PC-3 (cell line): ENCODE measurements around the gene IL6ST. TPM values are rescaled to one million over a fixed set of nuclear protein-coding genes. Genes with fewer than 3 reads are reported as not detected.

ENCODE experiments used
- ATAC-seq: fragments of 200-7000 bp; cut with Tn5 transposase; 2 replicates; pipeline ENCODE4 v1.9.1; 2020; ENCODE audit warnings: mild to moderate bottlenecking, moderate library complexity
- BruUV-seq: library from RNA; stranded (reverse); fragments of 400-500 nt; replicated peaks from 2 replicates; lab custom pipeline; 2021; lab: Mats Ljungman, UMichigan
- CTCF ChIA-PET: fragments of 300-600 bp; sonication (Branson Sonifier 250); formaldehyde crosslinking; loops from one replicate; lab custom pipeline; 2022; ENCODE audit warnings: antibody characterized with exemption; lab: Charles Lee
- POLR2A ChIA-PET: fragments of 300-600 bp; sonication (Branson Sonifier 250); formaldehyde crosslinking; loops from one replicate; lab custom pipeline; 2022; ENCODE audit warnings: antibody characterized with exemption; ENCODE audit not compliant: unreplicated experiment; lab: Charles Lee
- DNase-seq: peaks from one replicate; pipeline ENCODE4 v3.0.0-alpha.2; 2015
- H2AFZ ChIP-seq: fragments of 300-600 bp; sonication (generic); 2 replicates; pipeline ENCODE4 v1.6.0; 2016; ENCODE audit warnings: antibody characterized with exemption, low read length
- H3F3A ChIP-seq: fragments of 300-600 bp; sonication (generic); one replicate; pipeline ENCODE4 v1.6.0; 2017; ENCODE audit warnings: antibody characterized with exemption, low read length, control low read depth, mild to moderate bottlenecking; ENCODE audit not compliant: unreplicated experiment
- H3K27ac ChIP-seq: fragments of 300-600 bp; sonication (generic); 2 replicates; pipeline ENCODE4 v1.5.1; 2016; ENCODE audit warnings: mild to moderate bottlenecking, low read length
- H3K27me3 ChIP-seq: fragments of 300-600 bp; sonication (generic); 2 replicates; pipeline ENCODE4 v1.6.1; 2016; ENCODE audit warnings: low read length, mixed read lengths
- H3K36me3 ChIP-seq: fragments of 300-600 bp; sonication (generic); 2 replicates; pipeline ENCODE4 v1.6.1; 2016; ENCODE audit warnings: low read depth, mixed run types, low read length, mixed read lengths
- H3K4me1 ChIP-seq: fragments of 300-600 bp; sonication (generic); 2 replicates; pipeline ENCODE4 v1.5.1; 2016; ENCODE audit warnings: low read length; ENCODE audit not compliant: insufficient read depth
- H3K4me2 ChIP-seq: fragments of 300-600 bp; sonication (generic); 2 replicates; pipeline ENCODE4 v1.6.0; 2016; ENCODE audit warnings: low read length
- H3K4me3 ChIP-seq: fragments of 300-600 bp; sonication (generic); 2 replicates; pipeline ENCODE4 v1.5.1; 2016; ENCODE audit warnings: mild to moderate bottlenecking, low read length, mixed read lengths
- H3K79me2 ChIP-seq: fragments of 300-600 bp; sonication (generic); 2 replicates; pipeline ENCODE4 v1.6.1; 2017; ENCODE audit warnings: low read length, mixed read lengths
- H3K9ac ChIP-seq: fragments of 300-600 bp; sonication (generic); 2 replicates; pipeline ENCODE4 v1.6.0; 2016; ENCODE audit warnings: mild to moderate bottlenecking, low read length
- H3K9me2 ChIP-seq: fragments of 300-600 bp; sonication (generic); replicated peaks from 2 replicates; pipeline ENCODE4 v1.6.1; 2016; ENCODE audit warnings: mixed run types, low read length, mixed read lengths
- H3K9me3 ChIP-seq: fragments of 300-600 bp; sonication (generic); 2 replicates; pipeline ENCODE4 v1.6.1; 2016; ENCODE audit warnings: low read length, mixed read lengths
- H4K20me1 ChIP-seq: fragments of 300-600 bp; sonication (generic); 2 replicates; pipeline ENCODE4 v1.6.1; 2016; ENCODE audit warnings: low read length, mixed read lengths
- EZH2 ChIP-seq: fragments of 300-600 bp; sonication (generic); IDR thresholded peaks from one replicate; pipeline ENCODE4 v1.6.1; 2017; ENCODE audit warnings: antibody characterized with exemption, mild to moderate bottlenecking, low read length; ENCODE audit not compliant: unreplicated experiment
- EZH2phosphoT487 ChIP-seq: fragments of 300-600 bp; sonication (generic); IDR thresholded peaks from 2 replicates; pipeline ENCODE4 v1.6.1; 2018; ENCODE audit warnings: mild to moderate bottlenecking, antibody characterized with exemption, low read length, borderline replicate concordance
- intact Hi-C: fragments of 100-400 bp; cut with micrococcal nuclease; formaldehyde crosslinking; loops from 2 replicates; pipeline ENCODE4 v1.9.0; 2023
- total RNA-seq: library from RNA; depleted of rRNA; stranded (reverse); fragments of >200 nt; gene quantifications from 2 replicates; pipeline ENCODE4 v1.2.3, GENCODE V29; 2014
- TF ChIP-seq, protein P1 (sequence below): fragments of 300-600 bp; sonication (generic); conservative IDR thresholded peaks from 2 replicates; pipeline ENCODE4 v1.5.1; 2017; ENCODE audit warnings: antibody characterized with exemption, low read depth, mild to moderate bottlenecking, low read length

IL6ST gene
- total RNA-seq, 1 experiment from 2014 or later = 28.0 TPM

DNA sequence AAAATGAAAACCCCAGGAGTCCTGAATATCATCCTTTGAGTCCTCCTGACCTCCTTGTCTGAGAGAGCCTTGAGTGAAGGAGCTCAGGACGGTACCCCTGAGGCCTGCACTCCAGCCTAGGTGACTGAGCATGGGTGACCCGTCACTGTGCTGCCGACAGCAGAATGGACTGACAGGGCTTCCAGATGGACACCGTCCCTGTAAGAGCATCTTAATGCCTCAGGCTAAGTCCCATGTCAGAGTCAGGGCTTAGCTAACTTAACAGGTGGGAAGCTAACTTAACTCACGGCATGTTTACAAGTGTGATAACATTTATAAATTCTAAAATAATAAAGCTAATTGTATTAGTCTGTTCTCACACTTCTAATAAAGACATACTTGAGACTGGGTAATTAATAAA is 68.3 kb downstream of the IL6ST start:
- DNase-seq = no peak
- BruUV-seq = no TSS peak
- H3K79me2 ChIP-seq = no peaks in the 10 kb centered on the region
- no peak overlapping the region for H3K27ac ChIP-seq
- H3K9me2 ChIP-seq = no peaks in the 10 kb centered on the region
- H3K4me3 ChIP-seq = no peak overlapping the region
- CTCF ChIA-PET = no interaction called here
- H4K20me1 ChIP-seq = no peaks in the 10 kb centered on the region
- H3K4me1 ChIP-seq = peaks cover 9% of the 10 kb centered on the region; the same call in 1 of the 2 replicates
- intact Hi-C loops = loop anchor here (10.0 kb wide), 1 partner anchor 522 kb away; no protein-coding TSS in a partner anchor
- H3K4me2 ChIP-seq = no peak overlapping the region
- no peaks in the 10 kb centered on the region for H3F3A ChIP-seq
- no peaks in the 10 kb centered on the region for H3K36me3 ChIP-seq
- no peaks in the 10 kb centered on the region for H3K27me3 ChIP-seq
- no peak overlapping the region for H3K9ac ChIP-seq
- no peaks in the 10 kb centered on the region for H3K9me3 ChIP-seq
- no peak overlapping the region for H2AFZ ChIP-seq
- no peak for ATAC-seq
- TF ChIP-seq EZH2 = no peak
- TF ChIP-seq, protein P1, sequence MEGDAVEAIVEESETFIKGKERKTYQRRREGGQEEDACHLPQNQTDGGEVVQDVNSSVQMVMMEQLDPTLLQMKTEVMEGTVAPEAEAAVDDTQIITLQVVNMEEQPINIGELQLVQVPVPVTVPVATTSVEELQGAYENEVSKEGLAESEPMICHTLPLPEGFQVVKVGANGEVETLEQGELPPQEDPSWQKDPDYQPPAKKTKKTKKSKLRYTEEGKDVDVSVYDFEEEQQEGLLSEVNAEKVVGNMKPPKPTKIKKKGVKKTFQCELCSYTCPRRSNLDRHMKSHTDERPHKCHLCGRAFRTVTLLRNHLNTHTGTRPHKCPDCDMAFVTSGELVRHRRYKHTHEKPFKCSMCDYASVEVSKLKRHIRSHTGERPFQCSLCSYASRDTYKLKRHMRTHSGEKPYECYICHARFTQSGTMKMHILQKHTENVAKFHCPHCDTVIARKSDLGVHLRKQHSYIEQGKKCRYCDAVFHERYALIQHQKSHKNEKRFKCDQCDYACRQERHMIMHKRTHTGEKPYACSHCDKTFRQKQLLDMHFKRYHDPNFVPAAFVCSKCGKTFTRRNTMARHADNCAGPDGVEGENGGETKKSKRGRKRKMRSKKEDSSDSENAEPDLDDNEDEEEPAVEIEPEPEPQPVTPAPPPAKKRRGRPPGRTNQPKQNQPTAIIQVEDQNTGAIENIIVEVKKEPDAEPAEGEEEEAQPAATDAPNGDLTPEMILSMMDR = no peak
- TF ChIP-seq EZH2phosphoT487 = no peak
- POLR2A ChIA-PET = no interaction called here

DNA sequence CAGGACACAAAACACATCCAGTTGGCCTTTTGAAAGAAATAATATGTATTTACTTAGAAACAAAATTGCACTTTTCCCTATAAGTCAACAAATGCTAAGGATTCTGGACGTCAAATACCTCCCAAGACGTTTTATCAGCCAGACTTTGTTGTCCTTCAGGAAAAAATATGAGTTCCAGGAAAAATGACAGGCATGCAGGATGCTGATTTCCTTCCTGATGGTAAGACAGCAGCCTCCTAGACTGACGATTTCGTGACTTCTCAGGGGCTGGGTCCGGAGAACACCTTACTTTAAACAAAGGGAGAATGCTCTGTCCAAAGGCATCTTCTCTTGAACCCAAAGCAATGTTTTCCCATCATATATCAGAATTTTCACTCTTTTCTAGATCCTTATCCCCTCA is 69.1 kb downstream of the IL6ST start:
- CTCF ChIA-PET = no interaction called here
- Histone ChIP-seq H3K4me2 (no peak overlapping the region), H3K4me1 (peaks cover 9% of the 10 kb centered on the region; the same call in 1 of the 2 replicates), H3K27me3 (no peaks in the 10 kb centered on the region), H3K79me2 (no peaks in the 10 kb centered on the region), H3K9me2 (no peaks in the 10 kb centered on the region), H3K9ac (no peak overlapping the region), H3K36me3 (no peaks in the 10 kb centered on the region), H2AFZ (no peak overlapping the region), H3K27ac (no peak overlapping the region), H3K9me3 (no peaks in the 10 kb centered on the region), H4K20me1 (no peaks in the 10 kb centered on the region), H3K4me3 (no peak overlapping the region), H3F3A (no peaks in the 10 kb centered on the region)
- DNase-seq (no peak), ATAC-seq (no peak)
- intact Hi-C loops = loop anchor here (10.0 kb wide), 1 partner anchor 521 kb away; no protein-coding TSS in a partner anchor
- TF ChIP-seq, protein P1 = no peak
- no peak for TF ChIP-seq EZH2phosphoT487
- no peak for TF ChIP-seq EZH2
- BruUV-seq = no TSS peak
- POLR2A ChIA-PET = no interaction called here

DNA sequence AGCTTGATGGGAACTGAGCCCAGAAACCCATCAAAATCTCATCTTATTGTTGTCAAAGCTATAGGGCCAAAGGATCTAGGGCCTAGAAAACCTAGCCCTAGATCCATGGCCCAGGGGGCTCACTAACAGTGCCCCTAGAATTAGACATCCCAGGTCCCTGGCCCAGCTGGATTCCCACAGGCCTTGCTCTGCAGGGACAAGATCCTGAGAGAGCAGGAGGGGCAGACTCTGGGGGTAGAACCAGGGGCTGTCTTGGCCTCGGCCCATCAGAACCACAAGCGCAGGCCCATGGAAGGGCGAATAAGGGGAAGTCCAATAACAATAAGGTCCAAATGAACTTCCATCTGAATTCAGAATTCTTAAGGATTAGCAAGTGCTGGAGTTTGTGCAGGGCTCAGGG is 69.6 kb downstream of the IL6ST start:
- Histone ChIP-seq H3K9me2 (no peaks in the 10 kb centered on the region), H3K9ac (no peak overlapping the region), H2AFZ (no peak overlapping the region), H3K79me2 (no peaks in the 10 kb centered on the region), H3K27ac (no peak overlapping the region), H4K20me1 (no peaks in the 10 kb centered on the region), H3K4me3 (no peak overlapping the region), H3K27me3 (no peaks in the 10 kb centered on the region), H3K9me3 (no peaks in the 10 kb centered on the region), H3F3A (no peaks in the 10 kb centered on the region), H3K4me1 (peaks cover 9% of the 10 kb centered on the region; the same call in 1 of the 2 replicates), H3K4me2 (no peak overlapping the region), H3K36me3 (no peaks in the 10 kb centered on the region)
- BruUV-seq = no TSS peak
- ATAC-seq (no peak), DNase-seq (no peak)
- intact Hi-C loops = loop anchor here (10.0 kb wide), 1 partner anchor 520 kb away; no protein-coding TSS in a partner anchor
- POLR2A ChIA-PET = no interaction called here
- TF ChIP-seq, protein P1 = no peak
- TF ChIP-seq EZH2phosphoT487 (no peak), EZH2 (no peak)
- CTCF ChIA-PET = no interaction called here
